ENCODE measurements around the gene AQP3. TPM values are rescaled to one million over a fixed set of nuclear protein-coding genes. Genes with fewer than 3 reads are reported as not detected.
"Not testable (repeated sequence)": the region's sequence is repeated elsewhere in the genome, so short reads cannot be mapped to it uniquely, and the experiment has no call there.

AQP3 gene
- total RNA-seq, 1 donor from 2014 or later, result 357 TPM

DNA sequence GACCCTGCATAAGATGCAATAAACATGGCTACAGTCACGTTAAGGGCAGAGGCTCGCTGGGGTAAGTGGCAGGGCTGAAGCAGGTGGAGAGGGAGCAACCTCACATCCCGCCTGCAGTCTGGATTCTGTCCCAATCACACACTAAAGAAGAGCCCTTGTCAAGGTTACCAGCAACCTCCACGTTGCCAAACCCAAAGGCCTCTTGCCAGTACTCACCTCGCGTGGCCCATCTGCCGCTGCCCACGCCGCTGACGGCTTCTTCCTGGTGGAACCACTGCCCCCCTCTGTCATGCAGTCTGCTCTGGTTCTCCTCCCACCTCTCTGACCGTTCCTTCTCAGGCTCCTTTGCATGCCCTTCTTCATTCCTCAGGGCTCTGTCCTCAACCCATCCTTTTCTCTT lies 53.8 kb downstream of the AQP3 start:
- intact Hi-C loops (cut with DNase I), result no loop called here

GRCh38 chr9:33392591-33393021 lies 54.8 kb downstream of the AQP3 start:
- H3K36me3 ChIP-seq; DNase-seq; ATAC-seq; H3K27ac ChIP-seq; H3K4me3 ChIP-seq; H3K27me3 ChIP-seq (ENCODE audit: low read depth); intact Hi-C loops (cut with DNase I); H3K9me3 ChIP-seq: not testable (repeated sequence)
- H3K4me1 ChIP-seq, result peaks cover 18% of the 10 kb centered on the region

More for the DNA sequence above, 53.8 kb downstream of the AQP3 start:
- ATAC-seq (no peak), DNase-seq (peak; percentile 68)
- H3K27me3 ChIP-seq (ENCODE audit: low read depth), result no peaks in the 10 kb centered on the region
- H3K4me1 ChIP-seq, result peaks cover 18% of the 10 kb centered on the region
- no peak overlapping the region for H3K4me3 ChIP-seq
- no peaks in the 10 kb centered on the region for H3K9me3 ChIP-seq
- TF ChIP-seq, protein P1, sequence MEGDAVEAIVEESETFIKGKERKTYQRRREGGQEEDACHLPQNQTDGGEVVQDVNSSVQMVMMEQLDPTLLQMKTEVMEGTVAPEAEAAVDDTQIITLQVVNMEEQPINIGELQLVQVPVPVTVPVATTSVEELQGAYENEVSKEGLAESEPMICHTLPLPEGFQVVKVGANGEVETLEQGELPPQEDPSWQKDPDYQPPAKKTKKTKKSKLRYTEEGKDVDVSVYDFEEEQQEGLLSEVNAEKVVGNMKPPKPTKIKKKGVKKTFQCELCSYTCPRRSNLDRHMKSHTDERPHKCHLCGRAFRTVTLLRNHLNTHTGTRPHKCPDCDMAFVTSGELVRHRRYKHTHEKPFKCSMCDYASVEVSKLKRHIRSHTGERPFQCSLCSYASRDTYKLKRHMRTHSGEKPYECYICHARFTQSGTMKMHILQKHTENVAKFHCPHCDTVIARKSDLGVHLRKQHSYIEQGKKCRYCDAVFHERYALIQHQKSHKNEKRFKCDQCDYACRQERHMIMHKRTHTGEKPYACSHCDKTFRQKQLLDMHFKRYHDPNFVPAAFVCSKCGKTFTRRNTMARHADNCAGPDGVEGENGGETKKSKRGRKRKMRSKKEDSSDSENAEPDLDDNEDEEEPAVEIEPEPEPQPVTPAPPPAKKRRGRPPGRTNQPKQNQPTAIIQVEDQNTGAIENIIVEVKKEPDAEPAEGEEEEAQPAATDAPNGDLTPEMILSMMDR (IDR thresholded peaks at IDR 0.05), result no peak
- H3K36me3 ChIP-seq, result no peaks in the 10 kb centered on the region
- H3K27ac ChIP-seq, result no peak overlapping the region

Small RNA genes lying within 50 kb of the gene (microRNA-seq; reads per million reads assigned to microRNA genes)
- not detected for gene MIR6851 (ENCODE audit: borderline number of aligned reads)

Other genes with a start within 250 kb of the AQP3 start
- not detected for gene SPINK4, start 207.4 kb downstream of the AQP3 start, total RNA-seq
- 98.5 TPM for gene BAG1, start 182.9 kb downstream of the AQP3 start, total RNA-seq
- gene CHMP5, start 182.5 kb downstream of the AQP3 start, total RNA-seq, result 80.9 TPM
- gene NFX1, start 157.1 kb downstream of the AQP3 start, total RNA-seq, result 36.2 TPM
- 3.7 TPM for gene AQP7, start 45.0 kb downstream of the AQP3 start, total RNA-seq
- gene NOL6, start 26.3 kb upstream of the AQP3 start, total RNA-seq, result 27.6 TPM
- 0.65 TPM for gene ANKRD18B, start 76.7 kb upstream of the AQP3 start, total RNA-seq

Data from lower lobe of right lung (tissue), 2 donors.